OCI-LY1 (cell line): ENCODE data around the gene CFAP157.

Experiments
- H2AFZ ChIP-seq: fragments of 200-600 bp; sonication (generic), shearing (Covaris generic); 2 replicates; pipeline ENCODE4 v1.6.0; 2014; ENCODE audit warnings: antibody characterized with exemption, mild to moderate bottlenecking, low read length
- H3F3A ChIP-seq: fragments of 200-600 bp; sonication (generic), shearing (Covaris generic); 2 replicates; pipeline ENCODE4 v1.6.0; 2014; ENCODE audit warnings: mild to moderate bottlenecking, antibody characterized with exemption, low read length, moderate library complexity; ENCODE audit not compliant: insufficient read depth
- H3K27ac ChIP-seq: fragments of 200-600 bp; sonication (generic); 2 replicates; pipeline ENCODE4 v1.5.1; 2014; ENCODE audit warnings: low read length, mixed run types, mild to moderate bottlenecking, low read depth; ENCODE audit not compliant: poor library complexity, severe bottlenecking
- H3K27me3 ChIP-seq: fragments of 200-600 bp; sonication (generic); 2 replicates; pipeline ENCODE4 v1.6.0; 2014; ENCODE audit warnings: antibody characterized with exemption, mild to moderate bottlenecking, low read length, moderate library complexity; ENCODE audit not compliant: insufficient read depth
- H3K36me3 ChIP-seq: fragments of 200-600 bp; sonication (generic); 2 replicates; pipeline ENCODE4 v1.6.1; 2014; ENCODE audit warnings: mild to moderate bottlenecking, antibody characterized with exemption, low read length, moderate library complexity, mixed read lengths; ENCODE audit not compliant: insufficient read depth
- H3K4me1 ChIP-seq: fragments of 200-600 bp; sonication (generic); 2 replicates; pipeline ENCODE4 v1.5.1; 2014; ENCODE audit warnings: mild to moderate bottlenecking, low read length, moderate library complexity; ENCODE audit not compliant: insufficient read depth, severe bottlenecking
- H3K4me2 ChIP-seq: fragments of 200-600 bp; sonication (generic), shearing (Covaris generic); 2 replicates; pipeline ENCODE4 v1.6.1; 2014; ENCODE audit warnings: low read length
- H3K4me3 ChIP-seq: fragments of 200-600 bp; sonication (generic); 2 replicates; pipeline ENCODE4 v1.5.1; 2014; ENCODE audit warnings: low read length, low read depth, mild to moderate bottlenecking, mixed read lengths; ENCODE audit not compliant: poor library complexity, severe bottlenecking
- H3K79me2 ChIP-seq: fragments of 200-600 bp; shearing (Covaris generic); 2 replicates; pipeline ENCODE4 v1.6.1; 2016; ENCODE audit warnings: mixed run types, low read length, mixed read lengths; ENCODE audit not compliant: insufficient read depth
- H3K9ac ChIP-seq: fragments of 200-600 bp; sonication (generic), shearing (Covaris generic); 2 replicates; pipeline ENCODE4 v1.6.1; 2014; ENCODE audit warnings: mild to moderate bottlenecking, low read length, mixed read lengths
- H3K9me2 ChIP-seq: fragments of 200-600 bp; sonication (generic), shearing (Covaris generic); 2 replicates; pipeline ENCODE4 v1.6.1; 2014; ENCODE audit warnings: low read depth, mild to moderate bottlenecking, low read length, mixed read lengths
- H3K9me3 ChIP-seq: fragments of 200-600 bp; shearing (Covaris generic); 2 replicates; pipeline ENCODE4 v1.6.1; 2014; ENCODE audit warnings: low read length, mixed read lengths
- H4K20me1 ChIP-seq: fragments of 200-600 bp; sonication (generic), shearing (Covaris generic); 2 replicates; pipeline ENCODE4 v1.6.0; 2016; ENCODE audit warnings: mild to moderate bottlenecking, low read length; ENCODE audit not compliant: insufficient read depth
- EZH2 ChIP-seq: fragments of 200-600 bp; sonication (generic), shearing (Covaris generic); IDR thresholded peaks from 2 replicates; pipeline ENCODE4 v1.8.0; 2017; ENCODE audit warnings: borderline replicate concordance, mixed run types, mild to moderate bottlenecking, antibody characterized with exemption, low read length, moderate library complexity, mixed read lengths
- TF ChIP-seq, protein P1 (sequence below): fragments of 200-600 bp; sonication (generic), shearing (Covaris generic); IDR thresholded peaks from 2 replicates; pipeline ENCODE4 v1.5.1; 2017; ENCODE audit warnings: mild to moderate bottlenecking, antibody characterized with exemption, low read length, moderate library complexity, mixed read lengths

Gene CFAP157

GRCh38 chr9:127662617-127663016, 44.2 kb upstream of the CFAP157 start:
- no peaks in the 10 kb centered on the region for H3K36me3 ChIP-seq
- no peaks in the 10 kb centered on the region for H3K79me2 ChIP-seq
- H2AFZ ChIP-seq: no peak overlapping the region
- H3F3A ChIP-seq: no peaks in the 10 kb centered on the region
- no peaks in the 10 kb centered on the region for H3K9me3 ChIP-seq
- no peak for TF ChIP-seq EZH2
- TF ChIP-seq, protein P1, sequence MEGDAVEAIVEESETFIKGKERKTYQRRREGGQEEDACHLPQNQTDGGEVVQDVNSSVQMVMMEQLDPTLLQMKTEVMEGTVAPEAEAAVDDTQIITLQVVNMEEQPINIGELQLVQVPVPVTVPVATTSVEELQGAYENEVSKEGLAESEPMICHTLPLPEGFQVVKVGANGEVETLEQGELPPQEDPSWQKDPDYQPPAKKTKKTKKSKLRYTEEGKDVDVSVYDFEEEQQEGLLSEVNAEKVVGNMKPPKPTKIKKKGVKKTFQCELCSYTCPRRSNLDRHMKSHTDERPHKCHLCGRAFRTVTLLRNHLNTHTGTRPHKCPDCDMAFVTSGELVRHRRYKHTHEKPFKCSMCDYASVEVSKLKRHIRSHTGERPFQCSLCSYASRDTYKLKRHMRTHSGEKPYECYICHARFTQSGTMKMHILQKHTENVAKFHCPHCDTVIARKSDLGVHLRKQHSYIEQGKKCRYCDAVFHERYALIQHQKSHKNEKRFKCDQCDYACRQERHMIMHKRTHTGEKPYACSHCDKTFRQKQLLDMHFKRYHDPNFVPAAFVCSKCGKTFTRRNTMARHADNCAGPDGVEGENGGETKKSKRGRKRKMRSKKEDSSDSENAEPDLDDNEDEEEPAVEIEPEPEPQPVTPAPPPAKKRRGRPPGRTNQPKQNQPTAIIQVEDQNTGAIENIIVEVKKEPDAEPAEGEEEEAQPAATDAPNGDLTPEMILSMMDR: no peak
- H3K4me3 ChIP-seq: no peak overlapping the region
- no peaks in the 10 kb centered on the region for H4K20me1 ChIP-seq
- 0 out of 2 replicates have a peak, but pooled peaks cover 10% of the 10 kb centered on the region for H3K27me3 ChIP-seq
- no peak overlapping the region for H3K4me2 ChIP-seq
- no peak overlapping the region for H3K9ac ChIP-seq
- no peak overlapping the region for H3K27ac ChIP-seq
- H3K9me2 ChIP-seq: no peaks in the 10 kb centered on the region
- H3K4me1 ChIP-seq: no peaks in the 10 kb centered on the region

GRCh38 chr9:127664324-127664677, 42.5 kb upstream of the CFAP157 start:
- Histone ChIP-seq H3K36me3 (no peaks in the 10 kb centered on the region), H3K27ac (no peak overlapping the region), H2AFZ (no peak overlapping the region), H3K4me3 (no peak overlapping the region), H3K9ac (no peak overlapping the region), H3K9me2 (no peaks in the 10 kb centered on the region), H3K4me1 (no peaks in the 10 kb centered on the region), H3K4me2 (no peak overlapping the region), H4K20me1 (no peaks in the 10 kb centered on the region), H3F3A (no peaks in the 10 kb centered on the region), H3K79me2 (no peaks in the 10 kb centered on the region), H3K9me3 (no peaks in the 10 kb centered on the region), H3K27me3 (0 out of 2 replicates have a peak, but pooled peaks cover 10% of the 10 kb centered on the region)
- no peak for TF ChIP-seq EZH2
- TF ChIP-seq, protein P1: no peak

- Histone ChIP-seq H3K36me3 (no peaks in the 10 kb centered on the region), H3K27me3 (peaks cover 9% of the 10 kb centered on the region; the same call in 1 of the 2 replicates), H3F3A (no peaks in the 10 kb centered on the region), H3K9me2 (no peaks in the 10 kb centered on the region), H4K20me1 (no peaks in the 10 kb centered on the region), H3K27ac (no peak overlapping the region), H3K9me3 (no peaks in the 10 kb centered on the region), H2AFZ (no peak overlapping the region), H3K9ac (no peak overlapping the region), H3K79me2 (no peaks in the 10 kb centered on the region), H3K4me2 (no peak overlapping the region), H3K4me3 (no peak overlapping the region), H3K4me1 (no peaks in the 10 kb centered on the region)
- no peak for TF ChIP-seq EZH2
- TF ChIP-seq, protein P1: no peak
Observed at GRCh38 chr9:127664678-127665507, 41.9 kb upstream of the CFAP157 start.
